ENCODE data around the gene GINS1.
A peak's percentile ranks its signal among the peaks of the same experiment; 100 is the strongest.
"Not testable (repeated sequence)": the region's sequence is repeated elsewhere in the genome, so short reads cannot be mapped to it uniquely, and the experiment has no call there.

Gene GINS1

DNA sequence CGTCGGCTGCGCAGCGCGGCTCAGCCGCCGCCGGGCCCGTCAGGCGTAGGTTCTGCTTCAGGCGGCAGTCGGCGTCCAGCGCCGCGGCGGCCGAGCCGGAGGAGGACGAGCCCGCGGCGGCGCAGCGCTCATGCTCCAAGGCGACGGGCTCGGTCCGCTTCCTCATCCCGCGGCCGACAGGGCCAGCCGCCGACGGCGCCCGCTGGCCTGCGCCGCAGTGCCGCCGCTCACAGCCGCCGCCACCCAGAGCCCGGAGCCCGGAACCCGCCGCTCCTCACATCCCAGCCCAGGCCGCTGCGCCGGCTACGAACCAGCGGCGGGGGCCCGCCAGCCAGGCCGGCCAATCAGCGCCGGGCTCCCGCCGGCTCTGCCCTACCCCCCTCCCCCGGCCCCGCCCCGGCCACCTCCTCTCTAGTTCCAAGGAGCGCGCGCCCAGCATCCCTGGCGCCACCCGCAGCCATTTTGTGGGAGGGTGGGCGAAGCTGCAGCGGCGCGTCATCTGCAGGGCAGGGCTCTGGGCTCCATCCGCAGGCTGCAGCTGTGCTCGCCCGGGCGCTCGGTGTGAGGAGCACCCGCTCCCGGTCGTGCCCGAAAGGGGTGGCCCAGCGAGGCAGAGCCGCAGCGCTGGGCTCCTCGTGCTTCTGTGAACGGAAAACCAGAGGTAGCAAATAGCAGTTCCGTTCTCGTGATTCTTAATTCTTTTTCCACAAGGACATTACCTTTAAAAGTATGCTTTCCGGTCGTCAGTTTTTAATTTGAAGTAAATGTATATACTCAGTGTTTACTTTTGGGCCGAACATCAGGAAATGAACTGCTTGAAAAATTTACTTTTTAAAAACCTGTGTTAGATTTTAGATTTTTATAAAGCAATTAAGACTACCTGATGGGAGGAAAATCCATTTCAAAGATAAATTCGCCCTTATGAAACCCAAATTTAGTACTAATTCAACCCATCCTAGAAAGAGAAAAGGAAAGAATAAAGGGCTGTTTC is 16.6 kb upstream of the GINS1 start, which contains the start of gene ABHD12:
TSS of gene ABHD12 (minus strand) at position 298 of the 991 bp plus-strand sequence. CDS start at position 166, 132 bp downstream.
- DNase-seq: peak; percentile 98

DNA sequence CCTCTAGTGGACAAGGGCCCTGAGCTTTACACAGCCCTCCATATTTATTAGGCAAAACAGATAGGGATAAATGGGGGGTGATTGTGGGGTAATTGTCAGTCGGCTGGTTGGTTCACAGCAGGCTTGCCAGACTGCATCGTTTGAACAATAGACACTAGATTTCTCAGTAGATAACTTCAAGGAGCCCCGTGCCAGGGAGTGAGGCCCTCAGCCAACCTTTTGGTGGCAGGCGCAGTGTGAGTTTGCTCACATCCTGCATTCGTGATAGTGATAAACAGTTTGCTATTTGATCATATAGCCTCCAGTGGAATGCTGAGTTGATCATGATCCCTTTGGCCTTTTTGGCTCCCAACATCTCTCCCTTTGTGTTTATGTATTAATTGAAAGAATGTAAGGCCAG is 13.2 kb upstream of the GINS1 start:
- DNase-seq: no peak

DNA sequence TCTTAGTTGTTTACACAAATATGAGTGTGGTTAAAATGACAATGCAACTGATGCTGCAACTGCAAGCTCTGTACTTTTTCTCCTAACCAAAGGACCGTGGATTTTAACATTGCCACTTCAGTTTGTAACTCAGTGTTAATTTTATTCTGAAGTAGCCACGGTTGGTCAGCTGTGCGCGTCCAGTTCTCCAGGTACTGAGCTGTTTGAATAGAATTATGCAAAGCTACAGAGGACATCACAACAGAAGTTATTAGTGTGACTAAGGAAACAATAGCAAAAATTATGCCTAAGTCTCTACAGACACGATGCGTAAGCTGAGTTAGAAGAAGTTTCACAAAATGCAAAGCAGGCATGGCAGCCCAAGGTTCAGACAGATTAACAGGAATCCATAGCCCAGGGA is 12.5 kb upstream of the GINS1 start:
- DNase-seq: no peak

DNA sequence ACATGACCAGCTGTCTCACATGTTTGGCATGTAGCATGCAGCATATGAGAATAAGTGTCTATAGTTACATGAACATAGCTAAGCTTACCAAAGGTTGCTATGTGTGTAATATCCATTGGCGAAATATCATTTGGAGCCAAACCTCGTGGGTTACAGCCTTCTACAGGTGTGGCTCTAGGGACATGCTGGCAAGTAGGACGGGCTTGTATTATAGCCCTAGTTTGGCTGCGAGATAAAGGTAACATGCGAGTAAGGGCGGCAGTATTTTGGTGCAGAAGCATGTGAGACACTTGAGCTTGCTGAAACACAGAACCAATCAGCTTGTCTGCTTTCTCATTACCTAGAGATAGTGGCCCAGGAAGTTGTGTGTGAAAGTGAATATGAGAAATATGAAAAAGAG is 10.4 kb upstream of the GINS1 start:
- DNase-seq: no peak

DNA sequence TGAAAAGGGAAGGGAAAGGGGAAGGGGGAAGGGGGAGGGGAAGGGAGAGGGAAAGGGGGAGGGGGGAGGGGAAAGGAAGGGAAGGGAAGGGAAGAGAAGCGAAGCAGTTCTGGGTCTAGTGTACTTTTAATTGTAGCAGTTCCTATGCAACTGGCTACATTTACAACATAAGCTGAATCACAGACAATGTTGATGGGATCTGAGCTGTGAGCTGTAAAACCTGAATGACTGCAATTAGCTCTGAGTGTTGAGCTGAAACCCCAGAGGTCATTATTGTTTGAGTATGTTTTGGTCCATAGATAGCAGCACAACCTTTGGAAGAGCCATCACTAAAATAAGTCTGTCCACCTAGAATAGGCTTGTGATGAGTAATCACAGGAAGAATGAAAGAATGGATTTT is 9.7 kb upstream of the GINS1 start:
- DNase-seq: no peak

DNA sequence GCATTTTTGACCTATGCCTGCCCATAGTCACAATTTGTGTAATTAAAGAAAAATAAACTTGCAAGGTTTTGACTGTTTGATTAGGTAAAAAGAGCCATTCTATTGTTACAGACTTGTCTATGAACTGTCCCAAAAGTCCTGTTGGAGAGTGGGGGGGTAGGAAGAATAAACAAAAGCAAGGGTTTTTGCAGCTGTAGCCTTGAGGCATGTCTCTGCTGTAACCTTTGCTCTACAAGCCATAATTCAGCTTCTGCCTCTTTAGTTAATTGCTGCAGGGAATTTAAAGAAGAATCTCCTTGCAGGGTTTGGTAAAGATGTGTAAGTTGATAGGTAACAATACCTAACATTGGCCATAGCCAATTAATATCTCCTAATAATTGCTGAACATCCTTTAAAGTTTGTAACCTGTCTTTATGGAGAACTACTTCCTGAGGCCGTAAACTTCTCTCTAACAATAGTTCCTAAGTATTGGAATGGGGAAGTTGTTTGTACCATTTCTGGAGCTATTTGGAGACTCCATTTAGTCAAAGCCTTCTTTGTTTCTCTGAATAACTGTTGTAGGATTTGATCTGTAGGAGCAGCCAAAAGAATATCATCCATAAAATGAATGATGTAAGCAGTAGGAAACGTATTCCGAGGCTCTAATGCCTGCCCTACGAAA is 9.0 kb upstream of the GINS1 start:
- DNase-seq: no peak

DNA sequence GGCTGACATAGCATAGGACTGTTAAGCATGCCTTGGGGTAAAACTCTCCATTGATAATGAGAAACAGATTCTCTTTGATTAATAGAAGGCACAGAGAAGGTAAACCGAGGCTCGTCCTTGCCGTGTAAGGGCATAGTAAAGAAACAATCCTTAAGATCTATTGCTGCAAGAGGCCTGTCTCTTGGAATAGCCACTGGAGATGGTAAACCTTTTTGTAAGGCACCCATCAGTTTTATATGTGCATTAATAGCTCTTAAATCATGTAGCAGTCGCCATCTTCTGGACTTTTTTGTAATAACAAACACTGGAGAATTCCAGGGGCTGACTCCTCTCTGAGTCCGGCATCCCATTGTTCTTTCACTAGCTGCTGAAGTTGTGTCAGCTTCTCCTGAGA is 8.4 kb upstream of the GINS1 start:
- peak; percentile 29 for DNase-seq

DNA sequence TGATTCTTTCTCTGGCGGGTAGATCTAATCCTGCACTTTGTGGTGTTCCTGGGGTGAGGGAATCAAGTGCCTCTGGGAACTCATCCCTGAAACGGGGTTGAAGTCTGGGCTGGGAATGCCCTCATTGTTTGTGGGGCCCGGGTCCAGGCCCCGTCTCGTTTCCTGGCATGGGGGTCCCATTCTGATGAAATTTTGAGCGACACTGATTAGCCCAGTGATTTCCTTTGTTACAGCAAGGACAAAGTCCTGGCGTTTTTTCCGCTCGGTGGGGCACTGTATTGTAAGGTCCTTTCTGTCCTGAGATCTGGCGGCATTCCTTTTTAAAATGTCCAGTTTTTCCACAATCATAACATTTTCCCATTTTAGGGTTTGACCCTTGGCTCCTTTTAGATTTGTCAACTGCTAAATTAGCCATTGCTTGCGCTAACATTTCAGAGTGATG is 7.2 kb upstream of the GINS1 start:
- not testable (repeated sequence) for DNase-seq

DNA sequence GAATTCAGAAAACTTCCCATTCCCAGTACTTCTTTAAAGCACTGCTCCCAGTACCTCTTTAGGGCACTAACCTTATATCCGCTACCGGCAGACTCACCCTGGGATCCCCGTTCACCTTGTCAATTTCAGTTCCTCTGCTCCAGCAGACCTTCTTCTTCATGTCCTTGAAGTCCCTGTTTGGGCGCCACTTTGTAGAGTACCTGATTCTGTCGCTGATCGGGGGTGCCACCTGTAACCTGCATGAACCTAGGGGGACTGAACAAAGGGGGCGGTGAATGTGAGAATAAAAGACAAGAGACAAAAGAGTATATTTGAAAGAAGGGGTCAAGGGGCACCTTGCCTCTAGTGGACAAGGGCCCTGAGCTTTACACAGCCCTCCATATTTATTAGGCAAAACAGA is 4.9 kb upstream of the GINS1 start:
- no peak for DNase-seq

DNA sequence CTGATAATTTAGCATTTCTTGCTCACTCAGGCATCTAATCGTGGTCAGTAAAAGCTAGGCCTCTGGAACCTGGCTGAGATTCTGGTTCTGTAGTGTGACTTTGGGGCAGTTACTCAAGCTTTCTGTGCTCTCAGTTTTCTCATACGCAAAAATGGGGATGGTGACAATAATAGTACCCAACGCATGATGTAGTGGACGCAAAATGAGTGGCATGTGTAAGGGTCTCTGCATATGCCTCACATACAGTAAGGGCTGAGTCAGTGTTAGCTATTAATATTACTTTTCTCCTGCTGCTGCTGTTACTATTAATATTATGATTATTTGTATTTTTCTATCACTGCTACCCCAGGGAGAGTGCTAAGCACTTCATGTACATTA is 686 bp downstream of the GINS1 start:
- no peak for DNase-seq

DNA sequence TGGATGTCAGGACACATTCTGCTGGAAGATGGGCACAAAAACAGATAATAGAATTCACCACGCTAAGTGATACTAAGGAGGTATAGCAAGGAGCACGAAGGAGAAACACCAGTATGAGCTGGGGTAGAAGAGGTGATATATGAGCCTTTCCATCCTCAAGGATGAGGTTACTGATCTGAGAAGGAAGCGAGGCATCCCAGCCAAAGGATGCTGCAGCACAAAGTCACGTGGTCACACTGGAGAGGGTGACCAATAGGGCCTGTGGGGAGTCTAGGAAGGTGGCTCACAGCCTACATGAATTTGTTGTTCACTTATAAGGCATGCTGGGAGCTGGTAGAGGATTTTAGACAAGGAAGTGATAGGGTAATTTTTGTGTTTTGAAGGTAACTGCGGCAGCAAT is 1.4 kb downstream of the GINS1 start:
- no peak for DNase-seq

DNA sequence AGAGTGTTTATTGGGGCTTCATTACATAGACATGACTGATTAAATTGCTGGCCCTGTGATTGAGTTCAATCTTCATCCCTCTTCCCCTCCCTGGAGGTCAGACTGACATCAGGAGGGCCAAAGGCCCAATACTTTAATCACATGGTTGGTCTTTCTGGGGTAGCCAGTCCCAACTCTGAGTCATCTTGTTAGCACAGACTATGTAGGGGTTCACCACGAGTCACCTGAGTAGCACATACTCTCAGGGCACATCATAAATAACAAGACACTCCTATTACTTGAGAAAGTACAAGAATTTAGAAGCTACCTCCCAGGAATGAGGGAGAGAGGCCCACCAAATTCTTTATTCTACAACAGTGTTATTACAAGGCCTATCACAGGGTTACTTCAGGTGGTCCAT is 11.3 kb downstream of the GINS1 start:
- DNase-seq: no peak

DNA sequence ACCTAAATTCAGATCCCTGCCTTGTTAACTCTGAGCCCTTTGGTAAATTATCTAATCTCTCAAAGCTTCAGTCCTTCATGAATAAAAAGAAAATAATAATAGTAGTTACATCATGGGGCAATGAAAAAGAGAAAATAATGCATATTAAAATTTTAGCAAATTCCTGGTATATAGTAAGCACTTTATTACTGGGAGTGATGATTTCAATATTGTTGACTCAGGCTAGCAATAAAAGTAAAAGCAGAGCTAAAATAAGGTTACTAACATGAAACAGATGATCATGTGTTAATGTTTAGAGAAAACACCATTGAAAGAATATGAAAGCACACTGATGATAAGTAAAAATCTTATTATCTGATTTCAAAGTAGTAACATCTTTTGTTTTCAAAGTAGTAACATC is 13.6 kb downstream of the GINS1 start:
- no peak for DNase-seq

DNA sequence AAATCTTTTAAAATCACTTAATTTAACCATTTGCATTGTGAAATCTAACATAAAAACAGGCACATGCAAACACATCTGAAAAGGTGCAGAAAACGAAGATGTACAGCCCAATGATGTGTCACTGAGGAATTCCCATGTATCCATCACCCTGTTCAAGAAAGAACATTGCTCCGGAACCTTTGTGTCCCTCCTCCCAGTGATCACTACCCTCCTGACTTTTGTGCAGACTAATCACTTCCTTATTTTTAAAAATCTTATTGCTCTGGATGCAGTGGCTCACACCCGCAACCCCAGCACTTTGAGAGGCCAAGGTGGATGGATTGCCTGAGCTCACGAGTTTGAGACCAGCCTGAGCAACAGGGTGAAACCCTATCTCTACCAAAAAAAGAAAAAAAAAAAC is 14.6 kb downstream of the GINS1 start:
- no peak for DNase-seq

DNA sequence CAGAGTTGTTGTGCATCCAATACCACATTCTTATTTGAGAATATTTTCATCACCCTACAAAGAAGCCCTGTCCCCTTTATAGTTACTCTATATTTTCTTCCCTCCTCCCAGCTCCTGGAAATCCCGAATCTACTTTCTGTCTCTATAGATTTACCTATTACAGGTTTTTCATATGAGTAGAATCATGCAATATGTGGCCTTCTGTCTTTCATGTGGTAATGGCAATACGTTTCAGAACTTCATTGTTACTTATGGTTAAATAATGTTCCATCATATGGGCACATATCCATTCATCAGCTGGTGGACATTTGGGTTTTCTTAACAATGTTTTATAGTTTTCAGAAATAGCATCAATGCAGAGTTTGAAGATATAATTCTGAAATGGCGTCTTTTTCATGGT is 17.1 kb downstream of the GINS1 start:
- no peak for DNase-seq

DNA sequence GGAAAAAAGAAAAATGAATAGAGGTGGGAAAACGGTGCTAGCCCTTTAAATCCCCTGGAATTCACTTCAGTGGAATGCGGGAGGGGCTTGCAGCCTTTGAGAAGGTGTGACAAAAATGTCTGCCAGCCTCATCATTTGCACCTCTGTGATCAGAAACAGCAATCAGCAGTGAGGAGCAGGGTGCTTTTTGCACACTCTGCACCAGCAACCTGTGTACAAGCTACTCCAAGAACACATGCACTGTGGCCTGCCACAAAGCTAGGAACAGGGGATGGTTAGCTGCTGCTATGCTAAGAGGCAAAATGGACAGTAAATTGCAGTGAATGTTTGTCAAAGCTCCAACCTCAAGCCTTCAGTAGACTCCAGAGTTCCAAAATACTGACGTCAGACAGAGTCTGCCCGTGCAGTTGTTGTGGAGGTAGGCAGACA is 29.7 kb downstream of the GINS1 start:
- no peak for DNase-seq

DNA sequence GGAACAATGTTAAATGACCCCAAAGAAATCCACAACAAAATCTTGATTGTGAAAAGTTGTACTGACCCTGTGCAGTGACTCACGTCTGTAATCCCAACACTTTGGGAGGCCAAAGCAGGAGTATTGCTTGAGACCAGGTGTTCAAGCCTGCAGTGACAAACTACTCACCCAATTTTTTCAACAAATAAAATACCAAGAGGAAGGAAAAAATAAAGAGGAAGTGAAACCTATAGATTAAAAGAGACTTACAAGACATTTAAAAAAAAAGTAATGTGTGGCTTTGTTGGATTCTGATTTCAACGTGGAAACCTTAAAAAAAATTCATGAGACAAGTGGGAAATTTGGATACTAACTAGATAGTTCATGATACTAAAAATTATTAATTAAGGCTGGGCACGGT is 31.9 kb downstream of the GINS1 start:
- DNase-seq: no peak

DNA sequence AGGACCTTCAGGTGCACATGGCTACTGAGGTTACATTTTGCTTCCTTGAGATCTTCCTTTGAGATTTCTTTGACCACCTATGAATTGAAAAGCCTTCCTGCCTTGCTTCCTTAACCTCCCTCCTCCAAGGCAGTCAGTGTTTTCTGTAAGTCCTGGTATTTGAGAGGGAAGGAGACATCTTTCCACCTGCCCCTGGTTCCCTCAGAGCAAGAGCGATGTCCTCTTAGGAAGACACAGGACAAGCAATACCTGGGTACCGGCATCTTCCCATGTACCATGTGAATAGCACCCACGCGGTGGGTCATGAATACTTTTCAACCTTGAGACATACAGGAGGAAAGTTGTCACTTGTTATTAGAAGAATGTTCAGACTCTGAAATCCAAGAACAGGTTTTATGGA is 37.1 kb downstream of the GINS1 start:
- no peak for DNase-seq

DNA sequence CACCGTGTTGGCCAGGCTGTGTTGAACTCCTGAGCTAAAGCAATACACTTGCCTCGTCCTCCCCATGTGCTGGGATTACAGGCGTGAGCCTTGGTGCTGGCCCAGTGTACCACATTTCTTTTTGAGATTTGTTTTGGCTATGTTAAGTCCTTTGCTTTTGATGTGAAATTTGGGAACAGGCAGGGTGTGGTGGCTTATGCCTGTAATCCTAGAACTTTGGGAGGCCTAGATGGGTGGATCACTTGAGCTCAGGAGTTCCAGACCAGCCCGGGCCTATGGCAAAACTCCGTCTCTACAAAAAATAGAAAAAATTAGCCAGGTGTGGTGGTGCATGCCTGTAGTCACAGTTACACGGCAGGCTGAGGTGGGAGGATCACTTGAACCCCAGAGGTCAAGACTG is 40.2 kb downstream of the GINS1 start:
- no peak for DNase-seq

DNA sequence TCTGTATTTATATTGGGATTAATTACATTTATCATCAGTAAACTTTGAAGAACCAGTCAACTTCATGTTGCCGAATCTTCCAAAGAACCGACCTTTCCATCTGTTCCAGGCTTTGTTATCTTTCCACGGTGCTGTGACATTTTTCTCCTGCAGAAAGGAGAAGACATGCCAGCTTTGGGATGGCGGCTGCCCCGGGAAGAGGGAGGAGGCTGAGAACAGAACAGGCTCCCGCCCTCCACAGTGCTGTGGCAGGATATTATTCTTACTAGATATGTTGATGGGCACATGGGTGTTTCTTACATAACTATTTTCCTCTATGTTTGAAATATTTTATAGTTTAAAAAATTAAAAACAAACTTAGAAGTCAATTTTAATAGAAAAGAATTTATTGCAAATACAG is 44.9 kb downstream of the GINS1 start:
- no peak for DNase-seq

DNA sequence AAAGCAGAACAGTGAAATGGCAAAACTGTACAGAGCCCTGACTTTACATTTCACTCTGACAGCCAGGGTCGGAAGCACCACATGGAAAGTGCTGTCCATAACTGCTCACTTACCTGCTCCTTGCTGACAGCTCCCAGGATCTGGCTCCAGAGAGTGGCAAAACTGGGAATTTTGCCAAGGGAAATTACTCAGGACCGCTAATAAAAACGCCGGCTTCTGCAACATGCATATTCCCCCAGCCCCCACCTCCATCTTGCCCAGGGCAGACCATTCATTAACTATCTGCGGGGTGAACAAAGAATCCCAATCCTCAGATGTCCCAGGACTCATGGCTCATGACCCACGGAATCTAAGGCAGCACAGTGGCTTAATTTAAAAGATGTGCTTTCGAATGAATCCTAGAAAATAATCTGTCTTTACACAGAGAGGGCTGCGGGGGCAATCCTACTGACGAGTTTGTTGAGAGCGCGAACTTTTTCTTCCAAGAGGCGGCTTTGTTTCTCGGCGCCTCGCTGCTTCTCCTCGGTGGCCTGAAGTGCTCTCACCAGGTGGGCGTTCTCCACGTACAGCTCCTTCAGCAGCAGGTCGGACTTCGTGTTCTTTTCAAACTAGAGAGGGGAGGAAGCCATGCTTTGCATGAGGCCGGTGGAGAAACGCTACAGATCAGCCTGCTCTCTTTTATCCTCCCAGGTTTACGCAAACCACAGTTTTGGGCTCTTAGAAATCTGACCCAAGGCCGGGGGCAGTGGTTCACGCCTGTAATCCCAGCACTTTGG is 45.8 kb downstream of the GINS1 start:
- DNase-seq: no peak

DNA sequence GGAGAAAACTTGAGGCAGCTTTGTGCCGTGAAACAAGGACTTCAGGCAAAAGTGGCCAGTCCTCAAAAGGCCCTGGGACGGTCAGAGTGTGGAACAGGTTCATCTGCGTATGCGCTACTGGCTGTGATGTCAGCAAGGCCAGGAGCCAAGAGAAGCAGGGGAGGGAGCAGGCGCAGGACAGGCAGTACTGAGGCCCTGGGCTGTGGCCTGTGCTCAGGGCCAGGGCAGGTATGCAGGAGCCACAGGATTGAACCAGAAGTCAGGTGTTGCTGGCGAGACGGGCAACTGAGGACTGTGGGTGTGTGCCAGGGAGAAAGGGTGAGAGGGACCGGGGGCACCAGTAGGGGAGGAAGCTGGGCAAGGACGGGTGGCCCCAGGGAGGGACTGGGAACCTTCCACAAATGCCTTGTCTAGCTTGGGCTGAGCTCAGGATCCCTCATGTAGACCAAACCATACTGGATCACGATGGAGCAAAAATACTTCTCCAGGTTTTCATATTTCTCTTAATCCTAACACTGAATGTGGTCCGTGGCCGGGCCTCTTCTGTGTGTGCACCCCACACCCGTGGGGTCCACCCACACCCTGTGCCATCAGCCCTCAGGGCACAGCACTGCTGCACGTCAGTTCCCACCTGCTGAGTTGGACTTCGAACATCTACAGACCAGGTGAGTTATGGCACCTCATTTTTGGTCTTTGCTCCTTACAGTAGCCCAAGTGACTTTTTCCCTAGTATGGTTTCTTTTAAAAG is 46.9 kb downstream of the GINS1 start:
- DNase-seq: no peak
